A673 (cell line): Measurements from ENCODE around the gene SPOCD1.

ENCODE experiments used
- CTCF ChIP-seq: fragments of 300-800, 200-600 bp; sonication (generic); conservative IDR thresholded peaks from 2 replicates; pipeline ENCODE4 v1.5.1; 2017; ENCODE audit warnings: low read depth, mild to moderate bottlenecking, antibody characterized with exemption, low read length, moderate library complexity, mixed read lengths
- EZH2 ChIP-seq: fragments of 200-600 bp; sonication (generic); IDR thresholded peaks from 2 replicates; pipeline ENCODE4 v1.6.1; 2017; ENCODE audit warnings: borderline replicate concordance, low read depth, mild to moderate bottlenecking, mixed read lengths, antibody characterized with exemption, low read length; ENCODE audit not compliant: poor library complexity, severe bottlenecking

- TF ChIP-seq CTCF (no peak), EZH2 (no peak)
Observed at GRCh38 chr1:31793086-31793485, 22.7 kb downstream of the SPOCD1 start.
